Mucosa of descending colon (tissue), 3 donors: ENCODE measurements around the gene RAC3. TPM values are rescaled to one million over a fixed set of nuclear protein-coding genes. Genes with fewer than 3 reads are reported as not detected.

Experiments
- ATAC-seq: fragments of 200-7000 bp; cut with Tn5 transposase; one replicate; pipeline ENCODE4 v1.9.1; 2020; ENCODE audit warnings: mild to moderate bottlenecking, moderate library complexity
- DNase-seq, 3 donors: peaks; one replicate each; pipeline ENCODE4 v3.0.0-alpha.2; 2020
- H3K36me3 ChIP-seq: fragments of 200-600 bp; one replicate; pipeline ENCODE4 v1.8.0; 2021; ENCODE audit warnings: low read depth, mild to moderate bottlenecking
- H3K4me1 ChIP-seq: fragments of 200-600 bp; one replicate; pipeline ENCODE4 v1.8.0; 2021; ENCODE audit warnings: low read depth, mild to moderate bottlenecking
- H3K4me3 ChIP-seq: fragments of 200-600 bp; one replicate; pipeline ENCODE4 v1.8.0; 2021; ENCODE audit warnings: mild to moderate bottlenecking
- H3K9me3 ChIP-seq: fragments of 200-600 bp; one replicate; pipeline ENCODE4 v1.8.0; 2021; ENCODE audit warnings: mild to moderate bottlenecking
- CTCF ChIP-seq: fragments of 200-600 bp; IDR thresholded peaks from one replicate; pipeline ENCODE4 v1.8.0; 2022; ENCODE audit warnings: antibody characterized with exemption, mild to moderate bottlenecking
- intact Hi-C, 2 donors: fragments of 100-400 bp; cut with DNase I in 1 of 2; cut with micrococcal nuclease in 1 of 2; formaldehyde crosslinking; loops; one replicate each; pipeline versions ENCODE4 v1.11.0 to v1.11.1; 2022; cut with DNase I, micrococcal nuclease
- total RNA-seq, 3 donors: library from RNA; stranded (reverse); fragmentation: NEBNext Ultra II Directional in 2 of 3; extraction: Animal tissue kit (Norgen Biotek cat#: 25700) in 2 of 3; gene quantifications; one replicate each; pipeline versions ENCODE4 v1.2.1 to v1.2.4, GENCODE V29; 2021 to 2023
- donor health status: DM: no; HTN: no; CAD: no; lungs with moderate emphysema.
- donor health status: DM: no; HTN: no; CAD: no.
- donor health status: DM: no; HTN: yes; CAD: no.

RAC3 gene
- total RNA-seq, 3 donors from 2014 or later, result 3.4 to 6.2 (median 4.2) TPM

- H3K9me3 ChIP-seq, result no peaks in the 10 kb centered on the region
- peaks cover 11% of the 10 kb centered on the region for H3K4me1 ChIP-seq
- H3K4me3 ChIP-seq, result no peak overlapping the region
- intact Hi-C loops, result no loop called here
- DNase-seq, result peak in 1 of 3 donors; percentile 49
- H3K36me3 ChIP-seq, result no peaks in the 10 kb centered on the region
- no peak for ATAC-seq
- TF ChIP-seq CTCF, result no peak
Observed at GRCh38 chr17:82055965-82056728, 24.7 kb downstream of the RAC3 start.

- H3K36me3 ChIP-seq, result no peaks in the 10 kb centered on the region
- ATAC-seq, result no peak
- intact Hi-C loops, result no loop called here
Observed at GRCh38 chr17:82056729-82057621, 25.5 kb downstream of the RAC3 start.

GRCh38 chr17:82058230-82058854 lies 26.9 kb downstream of the RAC3 start:
- Histone ChIP-seq H3K4me3 (no peak overlapping the region), H3K36me3 (no peaks in the 10 kb centered on the region), H3K9me3 (no peaks in the 10 kb centered on the region), H3K4me1 (peaks cover under 1% of the 10 kb centered on the region)
- intact Hi-C loops, result no loop called here
- DNase-seq (peak in 1 of 3 donors; percentile 42), ATAC-seq (no peak)
- no peak for TF ChIP-seq CTCF

More at GRCh38 chr17:82056729-82057621, 25.5 kb downstream of the RAC3 start:
- no peak overlapping the region for H3K4me3 ChIP-seq
- no peak for TF ChIP-seq CTCF
- peaks cover 11% of the 10 kb centered on the region for H3K4me1 ChIP-seq
- no peaks in the 10 kb centered on the region for H3K9me3 ChIP-seq
- peak in 1 of 3 donors; percentile 48 for DNase-seq

- Histone ChIP-seq H3K4me1 (no peaks in the 10 kb centered on the region), H3K4me3 (no peak overlapping the region), H3K36me3 (no peaks in the 10 kb centered on the region), H3K9me3 (no peaks in the 10 kb centered on the region)
- no peak for TF ChIP-seq CTCF
- ATAC-seq (no peak), DNase-seq (no peak)
- intact Hi-C loops, result no loop called here
Observed at GRCh38 chr17:82058855-82059249, 27.4 kb downstream of the RAC3 start.

- H3K4me3 ChIP-seq, result no peak overlapping the region
- ATAC-seq, result no peak
- H3K4me1 ChIP-seq, result peaks cover 5% of the 10 kb centered on the region
- H3K9me3 ChIP-seq, result no peaks in the 10 kb centered on the region
- H3K36me3 ChIP-seq, result no peaks in the 10 kb centered on the region
- peak in 1 of 3 donors; percentile 43 for DNase-seq
- no peak for TF ChIP-seq CTCF
- intact Hi-C loops, result no loop called here
Observed at GRCh38 chr17:82059272-82060000, 28.0 kb downstream of the RAC3 start.
